ENCODE data around the gene EML4. TPM values are rescaled to one million over a fixed set of nuclear protein-coding genes. Genes with fewer than 3 reads are reported as not detected.
"Not testable (repeated sequence)": the region's sequence is repeated elsewhere in the genome, so short reads cannot be mapped to it uniquely, and the experiment has no call there.

The EML4 gene
- total RNA-seq, 1 donor from 2014 or later, result 167 TPM

DNA sequence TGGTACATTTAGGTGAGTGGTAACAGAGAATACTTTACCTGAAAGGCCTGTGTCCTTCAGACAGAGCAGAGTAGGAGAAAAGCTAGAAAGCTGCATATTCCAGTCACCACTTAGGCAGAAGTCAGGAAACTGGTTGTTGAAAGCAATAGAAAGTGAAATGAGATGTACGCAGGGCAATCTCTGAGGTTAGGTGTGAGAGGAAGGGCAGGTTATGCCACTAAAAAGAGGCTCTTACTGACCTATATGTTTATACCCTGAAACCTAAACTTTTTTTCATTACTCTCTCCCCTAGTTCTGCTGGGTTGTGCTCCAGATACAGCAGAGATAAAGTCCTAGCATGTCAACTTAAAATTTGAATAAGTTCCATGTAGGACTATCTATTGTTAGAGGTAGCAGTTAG is 98.4 kb downstream of the EML4 start:
- H4K20me1 ChIP-seq (ENCODE audit: low read depth), result no peaks in the 10 kb centered on the region
- Mint-ChIP-seq H3K36me3 (peaks cover 5% of the 10 kb centered on the region), H3K9me3 (no peaks in the 10 kb centered on the region), H3K4me1 (no peaks in the 10 kb centered on the region), H3K4me3 (no peak overlapping the region), H3K27me3 (ENCODE audit: insufficient read depth, low read depth) (no peaks in the 10 kb centered on the region), H3K27ac (no peak overlapping the region)
- H3K4me1 ChIP-seq, result peaks cover 7% of the 10 kb centered on the region
- no peak for TF ChIP-seq EZH2phosphoT487 (IDR thresholded peaks at IDR 0.05)
- no peak for TF ChIP-seq EZH2 (IDR thresholded peaks at IDR 0.05)
- TF ChIP-seq, protein P1, sequence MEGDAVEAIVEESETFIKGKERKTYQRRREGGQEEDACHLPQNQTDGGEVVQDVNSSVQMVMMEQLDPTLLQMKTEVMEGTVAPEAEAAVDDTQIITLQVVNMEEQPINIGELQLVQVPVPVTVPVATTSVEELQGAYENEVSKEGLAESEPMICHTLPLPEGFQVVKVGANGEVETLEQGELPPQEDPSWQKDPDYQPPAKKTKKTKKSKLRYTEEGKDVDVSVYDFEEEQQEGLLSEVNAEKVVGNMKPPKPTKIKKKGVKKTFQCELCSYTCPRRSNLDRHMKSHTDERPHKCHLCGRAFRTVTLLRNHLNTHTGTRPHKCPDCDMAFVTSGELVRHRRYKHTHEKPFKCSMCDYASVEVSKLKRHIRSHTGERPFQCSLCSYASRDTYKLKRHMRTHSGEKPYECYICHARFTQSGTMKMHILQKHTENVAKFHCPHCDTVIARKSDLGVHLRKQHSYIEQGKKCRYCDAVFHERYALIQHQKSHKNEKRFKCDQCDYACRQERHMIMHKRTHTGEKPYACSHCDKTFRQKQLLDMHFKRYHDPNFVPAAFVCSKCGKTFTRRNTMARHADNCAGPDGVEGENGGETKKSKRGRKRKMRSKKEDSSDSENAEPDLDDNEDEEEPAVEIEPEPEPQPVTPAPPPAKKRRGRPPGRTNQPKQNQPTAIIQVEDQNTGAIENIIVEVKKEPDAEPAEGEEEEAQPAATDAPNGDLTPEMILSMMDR (IDR thresholded peaks at IDR 0.05), result no peak
- no peak overlapping the region for H3K4me3 ChIP-seq
- H3K27ac ChIP-seq, result no peak overlapping the region
- H3K4me2 ChIP-seq, result no peak overlapping the region
- no peaks in the 10 kb centered on the region for H3F3A ChIP-seq (ENCODE audit: low read depth)
- H3K9me3 ChIP-seq (ENCODE audit: low read depth), result no peaks in the 10 kb centered on the region
- no peak overlapping the region for H2AFZ ChIP-seq (replicated peaks)
- H3K36me3 ChIP-seq, result no peaks in the 10 kb centered on the region
- no peak for DNase-seq (ENCODE audit: low spot score)
- H3K27me3 ChIP-seq, result no peaks in the 10 kb centered on the region
- no peaks in the 10 kb centered on the region for H3K79me2 ChIP-seq (ENCODE audit: low read depth)
- H3K9ac ChIP-seq, result no peak overlapping the region

DNA sequence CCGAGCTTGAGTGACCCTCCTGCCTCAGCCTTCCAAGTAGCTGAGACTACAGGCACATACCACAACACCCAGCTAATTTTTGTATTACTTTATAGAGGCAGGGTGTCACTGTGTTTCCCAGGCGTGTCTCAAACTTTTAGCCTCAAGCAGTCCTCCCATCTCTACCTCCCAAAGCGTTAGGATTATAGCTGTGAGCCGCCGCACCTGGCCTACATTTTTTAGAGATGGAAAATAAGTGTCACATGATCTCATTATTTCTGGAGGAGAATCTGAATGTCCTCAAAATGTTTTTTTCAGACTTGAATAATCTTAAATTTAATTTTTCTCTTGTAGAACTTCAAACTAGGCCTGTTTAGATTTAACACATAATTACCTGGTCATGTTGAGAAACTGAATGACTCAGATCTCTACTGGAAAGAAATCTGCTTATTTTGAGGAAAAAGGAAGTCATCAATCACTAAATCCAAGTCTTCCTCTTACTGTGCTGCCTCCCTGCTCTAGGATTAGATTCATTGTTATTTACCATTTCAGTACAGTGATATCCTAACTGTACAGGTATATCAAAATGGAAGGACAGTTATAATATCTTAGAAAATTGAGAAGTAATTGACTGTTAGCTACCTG is 99.5 kb downstream of the EML4 start:
- H3K4me3 ChIP-seq, result no peak overlapping the region
- H2AFZ ChIP-seq (replicated peaks), result no peak overlapping the region
- H3K4me1 ChIP-seq, result peaks cover 7% of the 10 kb centered on the region
- no peaks in the 10 kb centered on the region for H3K4me1 Mint-ChIP-seq
- TF ChIP-seq, protein P1 (IDR thresholded peaks at IDR 0.05), result no peak
- TF ChIP-seq EZH2phosphoT487 (IDR thresholded peaks at IDR 0.05) (no peak), EZH2 (IDR thresholded peaks at IDR 0.05) (no peak)
- no peaks in the 10 kb centered on the region for H3K27me3 Mint-ChIP-seq (ENCODE audit: insufficient read depth, low read depth)
- H3F3A ChIP-seq (ENCODE audit: low read depth), result no peaks in the 10 kb centered on the region
- H3K4me3 Mint-ChIP-seq, result no peak overlapping the region
- no peaks in the 10 kb centered on the region for H3K79me2 ChIP-seq (ENCODE audit: low read depth)
- peaks cover 5% of the 10 kb centered on the region for H3K36me3 Mint-ChIP-seq
- no peak overlapping the region for H3K4me2 ChIP-seq
- H3K9ac ChIP-seq, result no peak overlapping the region
- H3K36me3 ChIP-seq, result no peaks in the 10 kb centered on the region
- no peak overlapping the region for H3K27ac ChIP-seq
- no peaks in the 10 kb centered on the region for H3K9me3 Mint-ChIP-seq
- no peak for DNase-seq (ENCODE audit: low spot score)
- H3K27ac Mint-ChIP-seq, result no peak overlapping the region
- H3K9me3 ChIP-seq (ENCODE audit: low read depth), result no peaks in the 10 kb centered on the region
- H3K27me3 ChIP-seq, result no peaks in the 10 kb centered on the region
- no peaks in the 10 kb centered on the region for H4K20me1 ChIP-seq (ENCODE audit: low read depth)

DNA sequence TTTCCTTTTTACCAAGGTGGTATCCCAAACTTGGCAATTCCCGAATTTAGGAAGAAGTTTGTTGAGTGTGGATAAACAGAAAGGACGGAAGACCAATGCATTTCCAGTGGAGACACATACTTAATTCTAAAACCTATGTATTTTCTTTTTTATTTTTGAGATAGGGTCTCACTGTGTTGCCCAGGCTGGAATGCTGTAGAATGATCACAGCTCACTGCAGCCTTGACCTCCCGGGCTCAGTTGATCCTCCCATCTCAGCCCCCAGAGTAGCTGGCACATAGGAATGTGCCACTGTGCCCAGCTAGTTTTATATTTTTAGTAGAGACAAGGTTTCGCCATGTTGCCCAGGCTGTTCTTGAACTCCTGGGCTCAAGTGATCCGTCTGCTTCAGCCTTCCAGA is 101.6 kb downstream of the EML4 start:
- Histone ChIP-seq H3F3A (ENCODE audit: low read depth) (no peaks in the 10 kb centered on the region), H3K36me3 (no peaks in the 10 kb centered on the region), H3K4me2 (no peak overlapping the region), H4K20me1 (ENCODE audit: low read depth) (no peaks in the 10 kb centered on the region), H3K4me3 (no peak overlapping the region), H3K27me3 (no peaks in the 10 kb centered on the region), H2AFZ (replicated peaks) (no peak overlapping the region), H3K27ac (no peak overlapping the region), H3K9ac (no peak overlapping the region), H3K79me2 (ENCODE audit: low read depth) (no peaks in the 10 kb centered on the region), H3K4me1 (no peaks in the 10 kb centered on the region), H3K9me3 (ENCODE audit: low read depth) (no peaks in the 10 kb centered on the region)
- no peak for DNase-seq (ENCODE audit: low spot score)
- H3K36me3 Mint-ChIP-seq, result peaks cover 3% of the 10 kb centered on the region
- no peaks in the 10 kb centered on the region for H3K27me3 Mint-ChIP-seq (ENCODE audit: insufficient read depth, low read depth)
- H3K4me3 Mint-ChIP-seq, result no peak overlapping the region
- no peaks in the 10 kb centered on the region for H3K9me3 Mint-ChIP-seq
- no peak overlapping the region for H3K27ac Mint-ChIP-seq
- TF ChIP-seq EZH2phosphoT487 (IDR thresholded peaks at IDR 0.05) (no peak), EZH2 (IDR thresholded peaks at IDR 0.05) (no peak)
- TF ChIP-seq, protein P1 (IDR thresholded peaks at IDR 0.05), result no peak
- H3K4me1 Mint-ChIP-seq, result no peaks in the 10 kb centered on the region

DNA sequence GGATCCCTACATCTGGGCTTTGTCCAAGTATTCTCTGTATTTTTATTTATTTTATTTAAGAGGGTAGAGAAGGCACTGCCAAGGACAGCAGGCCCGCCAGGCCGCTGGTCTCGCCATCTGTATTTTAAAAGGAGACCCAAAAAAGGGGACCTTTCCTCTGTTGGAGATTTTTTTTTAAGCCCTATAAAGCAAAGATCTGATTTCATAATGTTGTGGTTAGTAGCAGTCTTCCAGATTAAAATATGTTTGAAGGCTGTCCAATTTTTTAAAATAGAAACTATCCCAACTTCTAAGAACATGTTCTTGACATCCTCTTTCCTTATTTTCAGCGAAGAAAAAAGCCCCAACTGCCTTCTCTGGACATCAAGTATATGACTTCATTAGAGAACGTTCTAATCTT is 102.1 kb downstream of the EML4 start:
- H3K4me3 Mint-ChIP-seq; H2AFZ ChIP-seq (replicated peaks); H4K20me1 ChIP-seq (ENCODE audit: low read depth); H3K9me3 ChIP-seq (ENCODE audit: low read depth); DNase-seq (ENCODE audit: low spot score); H3K4me1 ChIP-seq; H3K4me3 ChIP-seq; H3K27ac Mint-ChIP-seq; H3K27me3 ChIP-seq; H3K27ac ChIP-seq; H3K4me2 ChIP-seq; H3K36me3 Mint-ChIP-seq; H3F3A ChIP-seq (ENCODE audit: low read depth); H3K9me3 Mint-ChIP-seq; H3K36me3 ChIP-seq; H3K79me2 ChIP-seq (ENCODE audit: low read depth); H3K4me1 Mint-ChIP-seq; H3K27me3 Mint-ChIP-seq (ENCODE audit: insufficient read depth, low read depth); H3K9ac ChIP-seq: not testable (repeated sequence)

Data from neural progenitor cell (in vitro differentiated cells).